Calu3 (cell line): ENCODE measurements around the gene GRID2. TPM values are rescaled to one million over a fixed set of nuclear protein-coding genes. Genes with fewer than 3 reads are reported as not detected.

Source experiments
- BruUV-seq: library from RNA; stranded (reverse); fragments of 400-500 nt; replicated peaks from 2 replicates; lab custom pipeline; 2021; lab: Mats Ljungman, UMichigan
- CTCF ChIA-PET: fragments of 300-600 bp; sonication (Branson Sonifier 250); formaldehyde crosslinking; loops from one replicate; lab custom pipeline; 2022; ENCODE audit warnings: antibody characterized with exemption; lab: Charles Lee
- DNase-seq: peaks from one replicate; pipeline ENCODE4 v3.0.0; 2022
- H3K27ac Mint-ChIP-seq: one replicate; pipeline ENCODE4 v1.8.0; 2022; ENCODE audit warnings: mixed read lengths; ENCODE audit not compliant: unreplicated experiment
- H3K27me3 Mint-ChIP-seq: one replicate; pipeline ENCODE4 v1.8.0; 2022; ENCODE audit warnings: mixed read lengths; ENCODE audit not compliant: unreplicated experiment
- H3K36me3 Mint-ChIP-seq: one replicate; pipeline ENCODE4 v1.8.0; 2022; ENCODE audit warnings: mild to moderate bottlenecking, moderate library complexity, mixed read lengths; ENCODE audit not compliant: insufficient read depth, unreplicated experiment
- H3K4me1 Mint-ChIP-seq: one replicate; pipeline ENCODE4 v1.8.0; 2022; ENCODE audit warnings: mild to moderate bottlenecking, low read depth, mixed read lengths; ENCODE audit not compliant: unreplicated experiment
- H3K4me3 Mint-ChIP-seq: one replicate; pipeline ENCODE4 v1.8.0; 2022; ENCODE audit warnings: mild to moderate bottlenecking, low read depth, moderate library complexity, mixed read lengths; ENCODE audit not compliant: unreplicated experiment
- H3K9me3 Mint-ChIP-seq: one replicate; pipeline ENCODE4 v1.8.0; 2022; ENCODE audit warnings: low read depth, mixed read lengths; ENCODE audit not compliant: unreplicated experiment
- intact Hi-C: fragments of 100-400 bp; cut with micrococcal nuclease; formaldehyde crosslinking; loops from one replicate; pipeline ENCODE4 v1.10.0; 2022; ENCODE audit not compliant: unreplicated experiment
- total RNA-seq: library from RNA; stranded (reverse); gene quantifications from 2 replicates; pipeline ENCODE4 v1.2.3, GENCODE V29; 2022
- TF ChIP-seq, protein P1 (sequence below): fragments of 200-600 bp; IDR thresholded peaks from one replicate; pipeline ENCODE4 v1.8.0; 2022; ENCODE audit warnings: antibody characterized with exemption; ENCODE audit not compliant: unreplicated experiment

GRID2 gene
- total RNA-seq, 1 experiment from 2014 or later: not detected

DNA sequence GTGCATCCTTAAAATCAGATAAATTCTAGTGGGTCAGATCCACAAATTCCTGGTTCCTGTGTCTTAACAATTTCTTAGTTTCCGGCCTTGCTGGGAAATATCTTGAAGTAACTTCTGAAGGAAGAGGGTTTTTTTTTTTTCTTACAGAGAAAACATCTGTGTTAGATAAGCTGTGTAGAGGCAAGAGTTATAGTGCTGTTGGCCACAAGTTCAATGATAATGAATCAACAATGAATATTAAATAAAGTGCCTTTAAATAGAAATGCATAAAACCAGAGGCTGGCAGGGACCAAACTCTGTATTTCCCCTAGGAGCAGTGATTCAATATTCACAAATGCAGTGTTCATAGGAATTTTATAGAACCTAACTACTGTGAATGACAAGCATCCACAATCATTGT, 812.9 kb downstream of the GRID2 start:
- Mint-ChIP-seq H3K4me3 (no peak overlapping the region), H3K9me3 (peaks cover 3% of the 10 kb centered on the region), H3K4me1 (no peaks in the 10 kb centered on the region), H3K36me3 (no peaks in the 10 kb centered on the region), H3K27me3 (no peaks in the 10 kb centered on the region), H3K27ac (no peak overlapping the region)
- BruUV-seq: no TSS peak
- TF ChIP-seq, protein P1, sequence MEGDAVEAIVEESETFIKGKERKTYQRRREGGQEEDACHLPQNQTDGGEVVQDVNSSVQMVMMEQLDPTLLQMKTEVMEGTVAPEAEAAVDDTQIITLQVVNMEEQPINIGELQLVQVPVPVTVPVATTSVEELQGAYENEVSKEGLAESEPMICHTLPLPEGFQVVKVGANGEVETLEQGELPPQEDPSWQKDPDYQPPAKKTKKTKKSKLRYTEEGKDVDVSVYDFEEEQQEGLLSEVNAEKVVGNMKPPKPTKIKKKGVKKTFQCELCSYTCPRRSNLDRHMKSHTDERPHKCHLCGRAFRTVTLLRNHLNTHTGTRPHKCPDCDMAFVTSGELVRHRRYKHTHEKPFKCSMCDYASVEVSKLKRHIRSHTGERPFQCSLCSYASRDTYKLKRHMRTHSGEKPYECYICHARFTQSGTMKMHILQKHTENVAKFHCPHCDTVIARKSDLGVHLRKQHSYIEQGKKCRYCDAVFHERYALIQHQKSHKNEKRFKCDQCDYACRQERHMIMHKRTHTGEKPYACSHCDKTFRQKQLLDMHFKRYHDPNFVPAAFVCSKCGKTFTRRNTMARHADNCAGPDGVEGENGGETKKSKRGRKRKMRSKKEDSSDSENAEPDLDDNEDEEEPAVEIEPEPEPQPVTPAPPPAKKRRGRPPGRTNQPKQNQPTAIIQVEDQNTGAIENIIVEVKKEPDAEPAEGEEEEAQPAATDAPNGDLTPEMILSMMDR: no peak
- CTCF ChIA-PET: no interaction called here
- no peak for DNase-seq
- intact Hi-C loops: no loop called here

DNA sequence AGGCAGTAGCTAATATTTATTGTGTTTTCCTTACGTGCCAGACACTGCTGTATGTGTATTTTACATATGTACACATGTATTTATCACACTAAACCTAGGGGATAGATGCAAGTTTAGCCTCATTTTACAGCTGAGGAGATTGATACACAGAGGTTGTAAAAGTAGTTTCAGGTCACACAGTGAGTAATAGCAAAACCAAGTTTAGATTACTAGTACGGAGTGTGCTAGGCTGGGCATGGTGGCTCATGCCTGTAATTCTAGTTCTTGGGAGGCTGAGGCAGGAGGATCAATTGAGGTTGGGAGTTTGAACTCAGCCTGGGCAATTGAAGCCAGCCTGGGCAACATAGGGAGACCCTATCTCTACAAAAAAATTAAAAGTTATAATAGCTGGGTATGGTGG, 823.7 kb downstream of the GRID2 start:
- Mint-ChIP-seq H3K36me3 (no peaks in the 10 kb centered on the region), H3K27me3 (no peaks in the 10 kb centered on the region), H3K4me1 (no peaks in the 10 kb centered on the region), H3K4me3 (no peak overlapping the region), H3K27ac (no peak overlapping the region), H3K9me3 (no peaks in the 10 kb centered on the region)
- intact Hi-C loops: no loop called here
- DNase-seq: no peak
- BruUV-seq: no TSS peak
- TF ChIP-seq, protein P1: no peak
- CTCF ChIA-PET: no interaction called here

DNA sequence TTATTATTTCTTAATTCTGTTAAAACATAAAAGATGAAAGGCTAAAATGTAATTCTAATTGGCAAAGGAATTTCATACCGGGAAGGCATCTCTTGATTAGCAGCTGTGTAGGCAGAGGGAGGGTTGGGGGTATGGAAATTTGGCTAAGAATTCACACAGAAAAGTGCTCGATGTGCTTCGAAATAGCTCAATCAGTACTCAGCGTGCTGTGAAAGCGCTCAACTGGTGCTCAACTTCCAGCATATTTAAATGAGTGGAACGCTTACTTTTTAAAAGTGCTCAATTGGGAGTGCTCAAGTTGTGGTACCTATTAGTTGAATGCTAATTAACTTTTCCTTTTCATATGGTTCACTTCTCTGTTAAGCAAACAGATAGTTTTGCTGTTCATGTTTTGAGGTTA, 828.9 kb downstream of the GRID2 start:
- Mint-ChIP-seq H3K27ac (no peak overlapping the region), H3K4me3 (no peak overlapping the region), H3K36me3 (no peaks in the 10 kb centered on the region), H3K9me3 (no peaks in the 10 kb centered on the region), H3K4me1 (no peaks in the 10 kb centered on the region), H3K27me3 (no peaks in the 10 kb centered on the region)
- no peak for DNase-seq
- TF ChIP-seq, protein P1: no peak
- intact Hi-C loops: no loop called here
- CTCF ChIA-PET: no interaction called here
- no TSS peak for BruUV-seq

DNA sequence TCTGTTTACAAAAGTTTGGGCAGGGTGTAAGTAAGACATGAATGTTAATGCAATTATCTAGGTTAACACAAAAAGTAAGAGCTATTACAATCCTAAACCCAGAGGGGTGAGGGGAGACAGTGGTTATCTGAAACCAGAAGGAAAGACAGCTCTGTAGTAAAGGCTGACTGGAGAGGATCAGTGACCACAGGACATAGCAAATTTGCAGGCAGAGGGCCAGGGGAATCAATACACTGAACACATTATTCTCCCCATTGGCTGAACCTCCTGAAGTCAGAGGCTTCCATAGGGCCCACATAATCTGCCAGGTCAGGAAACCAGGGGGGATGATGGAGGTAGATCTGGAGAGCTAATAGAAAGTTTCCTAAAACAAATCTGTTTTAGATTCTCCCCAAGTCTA, 835.4 kb downstream of the GRID2 start:
- Mint-ChIP-seq H3K27me3 (no peaks in the 10 kb centered on the region), H3K9me3 (no peaks in the 10 kb centered on the region), H3K27ac (no peak overlapping the region), H3K36me3 (no peaks in the 10 kb centered on the region), H3K4me1 (no peaks in the 10 kb centered on the region), H3K4me3 (no peak overlapping the region)
- intact Hi-C loops: no loop called here
- TF ChIP-seq, protein P1: no peak
- DNase-seq: no peak
- no TSS peak for BruUV-seq
- CTCF ChIA-PET: no interaction called here
